Upper lobe of left lung (tissue), 6 donors: Measurements from ENCODE around the gene UBE2L3. TPM values are rescaled to one million over a fixed set of nuclear protein-coding genes. Genes with fewer than 3 reads are reported as not detected.
"Not testable (repeated sequence)": the region's sequence is repeated elsewhere in the genome, so short reads cannot be mapped to it uniquely, and the experiment has no call there.

Experiments
- ATAC-seq, 2 donors: fragments of 200-7000 bp; cut with Tn5 transposase; one replicate each; pipeline ENCODE4 v1.9.1; 2022; ENCODE audit warnings: mild to moderate bottlenecking in 2 of 2, moderate library complexity in 2 of 2; ENCODE audit not compliant: low FRiP score in 2 of 2
- DNase-seq, 2 donors: peaks; one replicate each; pipeline ENCODE4 v3.0.0-alpha.2; 2019 to 2020
- H3K27ac ChIP-seq, 4 donors: fragments of 200-600 bp; sonication (generic); one replicate each; pipeline ENCODE4 v1.5.1; 2016 to 2019
- H3K27me3 ChIP-seq, 4 donors: fragments of 200-600 bp; sonication (generic); one replicate each; pipeline ENCODE4 v1.5.1; 2017 to 2019
- H3K36me3 ChIP-seq, 4 donors: fragments of 200-600 bp; sonication (generic); one replicate each; pipeline ENCODE4 v1.5.1; 2016 to 2019
- H3K4me1 ChIP-seq, 4 donors: fragments of 200-600 bp; sonication (generic); one replicate each; pipeline ENCODE4 v1.5.1; 2018 to 2019
- H3K4me3 ChIP-seq, 4 donors: fragments of 200-600 bp; sonication (generic); one replicate each; pipeline ENCODE4 v1.5.1; 2017 to 2019; ENCODE audit warnings: mild to moderate bottlenecking in 2 of 4, moderate library complexity in 1 of 4
- H3K9me3 ChIP-seq, 4 donors: fragments of 200-600 bp; sonication (generic); one replicate each; pipeline ENCODE4 v1.5.1; 2018 to 2019
- CTCF ChIP-seq, 6 experiments: fragments of 450-650 bp in 4 of 6; fragments of 200-600 bp in 2 of 6; sonication (generic) in 2 of 6; IDR thresholded peaks; one replicate each; pipeline ENCODE4 v1.5.1; 2016 to 2019; ENCODE audit warnings: antibody characterized with exemption in 6 of 6
- EP300 ChIP-seq, 4 donors: sonication (generic); formaldehyde crosslinking; IDR thresholded peaks; one replicate each; pipeline ENCODE4 v1.5.1; 2017; ENCODE audit warnings: antibody characterized with exemption in 4 of 4, control low read depth in 2 of 4
- POLR2A ChIP-seq, 4 donors: fragments of 450-650 bp; IDR thresholded peaks; one replicate each; pipeline ENCODE4 v1.5.1; 2016 to 2017; ENCODE audit warnings: antibody characterized with exemption in 4 of 4, mild to moderate bottlenecking in 2 of 4
- POLR2AphosphoS5 ChIP-seq, 2 donors: sonication (generic); formaldehyde crosslinking; IDR thresholded peaks; one replicate each; pipeline ENCODE4 v1.5.1; 2017; ENCODE audit warnings: antibody characterized with exemption in 2 of 2
- WGBS, 2 donors: methylation state at CpG; one replicate each; pipeline ENCODE4 v1.1.5; 2017 to 2018; 5-methylcytosine and 5-hydroxymethylcytosine counted together
- total RNA-seq, 6 donors: library from RNA; depleted of rRNA in 4 of 6; stranded (reverse); fragments of >200 nt in 4 of 6; gene quantifications; one replicate each; pipeline versions ENCODE4 v1.1.0 to v1.2.1, GENCODE V29; 2016 to 2021
- donor health status: DM: no; HTN: no; CAD: no; lungs with moderate emphysema.
- donor health status: DM: no; HTN: yes; CAD: no; lungs with severe emphysema.

Gene UBE2L3
- 10 to 100 TPM; 24.1 to 45.8 (median 39.2) TPM for total RNA-seq

GRCh38 chr22:21567456-21568346, at the start of gene UBE2L3:
Gene UBE2L3 (plus strand): TSS chr22:21567714. CDS start chr22:21567745, 31 bp downstream.
- ATAC-seq (peak; percentile 89 to 97), DNase-seq (peak; percentile 84 to 96)
- H3K27ac ChIP-seq = peak within 1 kb of the TSS; percentile 91 to 95 (median 94)
- peak within 1 kb of the TSS; percentile 58 to 93 (median 78) for H3K4me3 ChIP-seq
- TF ChIP-seq EP300 (IDR thresholded peaks at IDR 0.05) (no peak), CTCF (IDR thresholded peaks at IDR 0.05) (peak in 1 of 6 experiments; percentile 37), POLR2A (IDR thresholded peaks at IDR 0.05) (peak in 2 of 4 donors; percentile 47 to 78), POLR2AphosphoS5 (IDR thresholded peaks at IDR 0.05) (peak; percentile 45 to 82)
- 0 to 2% methylated on average over 7 to 48 of the region's 85 CpGs for WGBS, 2 donors
- H3K36me3 ChIP-seq = no peaks in the 10 kb centered on the region
- no peaks in the 10 kb centered on the region for H3K27me3 ChIP-seq
- peaks cover 30 to 49% (median 36%) of the 10 kb centered on the region in 4 donors for H3K4me1 ChIP-seq
- H3K9me3 ChIP-seq = no peaks in the 10 kb centered on the region

- DNase-seq, H3K4me3 ChIP-seq, H3K27me3 ChIP-seq, H3K27ac ChIP-seq, ATAC-seq, H3K36me3 ChIP-seq, H3K4me1 ChIP-seq, H3K9me3 ChIP-seq: not testable (repeated sequence)
- WGBS, 2 donors = no CpG with 5 or more reads among the region's 6 CpGs
These were observed 40.6 kb upstream of the UBE2L3 start for GRCh38 chr22:21526705-21527500.

GRCh38 chr22:21531525-21531924, 36.0 kb upstream of the UBE2L3 start:
- ATAC-seq, H3K36me3 ChIP-seq, H3K4me1 ChIP-seq, H3K27me3 ChIP-seq, H3K4me3 ChIP-seq, DNase-seq, H3K9me3 ChIP-seq, H3K27ac ChIP-seq: not testable (repeated sequence)
- WGBS, 2 donors = no CpG with 5 or more reads among the region's 5 CpGs

- not testable (repeated sequence) for H3K4me3 ChIP-seq, H3K4me1 ChIP-seq, H3K27ac ChIP-seq, H3K27me3 ChIP-seq, DNase-seq, H3K9me3 ChIP-seq, H3K36me3 ChIP-seq
- no CpG with 5 or more reads among the region's 20 CpGs for WGBS, 2 donors
- ATAC-seq = peak in 1 of 2 donors; percentile 42
These were observed 34.5 kb upstream of the UBE2L3 start for GRCh38 chr22:21532863-21533648.

- WGBS, 2 donors = no CpG with 5 or more reads among the region's 7 CpGs
- H3K36me3 ChIP-seq, H3K27me3 ChIP-seq, H3K9me3 ChIP-seq, H3K27ac ChIP-seq, DNase-seq, H3K4me3 ChIP-seq, H3K4me1 ChIP-seq, ATAC-seq: not testable (repeated sequence)
These were observed 27.7 kb upstream of the UBE2L3 start for GRCh38 chr22:21539862-21540261.

GRCh38 chr22:21544432-21545322, 22.8 kb upstream of the UBE2L3 start:
- not testable (repeated sequence) for H3K27ac ChIP-seq, DNase-seq, H3K9me3 ChIP-seq, H3K4me1 ChIP-seq, H3K27me3 ChIP-seq, H3K4me3 ChIP-seq, H3K36me3 ChIP-seq
- no CpG with 5 or more reads among the region's 17 CpGs for WGBS, 2 donors
- ATAC-seq = peak in 1 of 2 donors; percentile 77

- H3K36me3 ChIP-seq, H3K27ac ChIP-seq, H3K4me1 ChIP-seq, DNase-seq, H3K9me3 ChIP-seq, H3K4me3 ChIP-seq, H3K27me3 ChIP-seq: not testable (repeated sequence)
- no CpG with 5 or more reads among the region's 38 CpGs for WGBS, 2 donors
- peak; percentile 12 to 38 for ATAC-seq
These were observed 18.0 kb upstream of the UBE2L3 start for GRCh38 chr22:21549558-21549957.

GRCh38 chr22:21550008-21550677, 17.4 kb upstream of the UBE2L3 start:
- not testable (repeated sequence) for H3K36me3 ChIP-seq, H3K4me3 ChIP-seq, DNase-seq, H3K9me3 ChIP-seq, H3K27me3 ChIP-seq, H3K4me1 ChIP-seq, H3K27ac ChIP-seq
- no CpG with 5 or more reads among the region's 62 CpGs for WGBS, 2 donors
- peak; percentile 71 to 80 for ATAC-seq

- H3K4me1 ChIP-seq, H3K27me3 ChIP-seq, H3K27ac ChIP-seq, DNase-seq, H3K36me3 ChIP-seq, H3K4me3 ChIP-seq, H3K9me3 ChIP-seq: not testable (repeated sequence)
- ATAC-seq = peak; percentile 46 to 88
- no CpG with 5 or more reads among the region's 44 CpGs for WGBS, 2 donors
These were observed 16.9 kb upstream of the UBE2L3 start for GRCh38 chr22:21550678-21551047.

GRCh38 chr22:21551361-21551760, 16.2 kb upstream of the UBE2L3 start, which contains the start of gene RIMBP3C:
Gene RIMBP3C (minus strand): TSS chr22:21551461. CDS start chr22:21550976, 485 bp downstream.
- not testable (repeated sequence) for H3K4me3 ChIP-seq, H3K27ac ChIP-seq, DNase-seq, H3K9me3 ChIP-seq, H3K36me3 ChIP-seq, H3K27me3 ChIP-seq, ATAC-seq, H3K4me1 ChIP-seq
- WGBS, 2 donors = no CpG with 5 or more reads among the region's 4 CpGs
